Stomach (tissue), 9 donors: ENCODE measurements around the gene TRIM56. TPM values are rescaled to one million over a fixed set of nuclear protein-coding genes. Genes with fewer than 3 reads are reported as not detected.
"Not testable (repeated sequence)": the region's sequence is repeated elsewhere in the genome, so short reads cannot be mapped to it uniquely, and the experiment has no call there.

Source experiments
- DNase-seq, 2 donors: peaks; one replicate each; pipeline versions ENCODE4 v3.0.0 to v3.0.0-alpha.2; 2013 to 2019
- H3K27ac ChIP-seq, 5 donors: fragments of 200-600 bp in 4 of 5; sonication (generic) in 4 of 5; one replicate each; pipeline ENCODE4 v1.5.1; 2013 to 2019; ENCODE audit warnings: mild to moderate bottlenecking in 1 of 5, moderate library complexity in 1 of 5
- H3K27me3 ChIP-seq, 3 donors: fragments of 200-600 bp; sonication (generic); one replicate each; pipeline ENCODE4 v1.5.1; 2017 to 2019; ENCODE audit warnings: mixed run types in 1 of 3
- H3K36me3 ChIP-seq, 4 donors: fragments of 200-600 bp; sonication (generic); 1 replicate in 3 of 4; 2 replicates in 1 of 4; pipeline ENCODE4 v1.5.1; 2016 to 2019
- H3K4me1 ChIP-seq, 4 donors: fragments of 200-600 bp; sonication (generic); one replicate each; pipeline ENCODE4 v1.5.1; 2016 to 2019
- H3K4me3 ChIP-seq, 4 donors: fragments of 200-600 bp; sonication (generic) in 3 of 4; one replicate each; pipeline ENCODE4 v1.5.1; 2016 to 2019; ENCODE audit warnings: mild to moderate bottlenecking in 1 of 4
- H3K9me3 ChIP-seq, 4 donors: fragments of 200-600 bp; sonication (generic); one replicate each; pipeline ENCODE4 v1.5.1; 2016 to 2019
- CTCF ChIP-seq, 7 experiments: fragments of 450-650 bp in 4 of 7; fragments of 200-600 bp in 3 of 7; sonication (generic) in 3 of 7; IDR thresholded peaks; one replicate each; pipeline ENCODE4 v1.5.1; 2016 to 2019; ENCODE audit warnings: antibody characterized with exemption in 7 of 7, control low read depth in 2 of 7, mild to moderate bottlenecking in 1 of 7
- EP300 ChIP-seq: sonication (generic); formaldehyde crosslinking; IDR thresholded peaks from one replicate; pipeline ENCODE4 v1.6.1; 2017; ENCODE audit warnings: antibody characterized with exemption
- POLR2A ChIP-seq, 4 donors: fragments of 450-650 bp; IDR thresholded peaks; one replicate each; pipeline ENCODE4 v1.6.1; 2016; ENCODE audit warnings: antibody characterized with exemption in 4 of 4, control low read depth in 2 of 4, mild to moderate bottlenecking in 1 of 4, moderate library complexity in 1 of 4
- POLR2AphosphoS5 ChIP-seq, 3 donors: sonication (generic); formaldehyde crosslinking; IDR thresholded peaks; one replicate each; pipeline ENCODE4 v1.6.1; 2016; ENCODE audit warnings: antibody characterized with exemption in 3 of 3
- WGBS, 5 donors: extraction: QIAGEN DNeasy Blood & Tissue Kit in 3 of 5; methylation state at CpG; one replicate each; pipeline versions ENCODE4 v1.1.5 to v1.1.7; 2013 to 2018; 5-methylcytosine and 5-hydroxymethylcytosine counted together
- intact Hi-C: fragments of 100-400 bp; cut with DNase I; formaldehyde crosslinking; loops from one replicate; pipeline ENCODE4 v1.15.1; 2023; ENCODE audit warnings: low total_unique reads
- polyA plus RNA-seq, 3 donors: library from polyadenylated mRNA; stranded (reverse); fragments of 200-250 nt; gene quantifications; one replicate each; pipeline ENCODE4 v1.2.3, GENCODE V29; 2013
- total RNA-seq, 5 donors: library from RNA; depleted of rRNA; stranded (reverse); fragments of >200 nt; gene quantifications; one replicate each; pipeline versions ENCODE4 v1.1.0 to v1.2.3, GENCODE V29; 2014 to 2016
- donor health status: healthy with polysubstance abuse.
- donor health status: Bipolar disorder and iron deficiency.
- donor health status: healthy.

The TRIM56 gene
- total and polyA plus RNA-seq, 8 donors, result 7.5 to 41.1 (median 17.5) TPM

- 53 to 69% (median 65%) methylated on average over 4 to 7 of the region's 7 CpGs for WGBS, 5 donors
Measured at GRCh38 chr7:101108961-101109360, 23.7 kb downstream of the TRIM56 start.

GRCh38 chr7:101109368-101109767 lies 24.1 kb downstream of the TRIM56 start:
- TF ChIP-seq POLR2AphosphoS5 (IDR thresholded peaks at IDR 0.05) (no peak), CTCF (IDR thresholded peaks at IDR 0.05) (no peak), POLR2A (IDR thresholded peaks at IDR 0.05) (no peak)
- H3K9me3 ChIP-seq, result no peaks in the 10 kb centered on the region
- peaks cover 0 to 7% (median 0%) of the 10 kb centered on the region in 4 donors for H3K4me1 ChIP-seq
- no peak overlapping the region for H3K4me3 ChIP-seq
- intact Hi-C loops, result no loop called here
- no peaks in the 10 kb centered on the region for H3K36me3 ChIP-seq
- H3K27ac ChIP-seq, result peak overlapping the region in 1 of 5 donors; percentile 28
- WGBS, 5 donors, result 71 to 88% (median 77%) methylated on average over 6 of the region's 6 CpGs
- H3K27me3 ChIP-seq, result peaks cover 0 to 11% (median 0%) of the 10 kb centered on the region in 3 donors
- DNase-seq, result no peak

More at GRCh38 chr7:101108961-101109360, 23.7 kb downstream of the TRIM56 start:
- Histone ChIP-seq H3K4me1 (peaks cover 0 to 8% (median 0%) of the 10 kb centered on the region in 4 donors), H3K4me3 (no peak overlapping the region), H3K27ac (peak overlapping the region in 3 of 5 donors; percentile 26 to 42 (median 28)), H3K9me3 (no peaks in the 10 kb centered on the region), H3K36me3 (no peaks in the 10 kb centered on the region), H3K27me3 (peaks cover 0 to 14% (median 0%) of the 10 kb centered on the region in 3 donors)
- no peak for TF ChIP-seq POLR2AphosphoS5 (IDR thresholded peaks at IDR 0.05)
- no peak for DNase-seq
- intact Hi-C loops, result no loop called here

GRCh38 chr7:101111261-101111660 lies 26.0 kb downstream of the TRIM56 start:
- H3K9me3 ChIP-seq, result no peaks in the 10 kb centered on the region
- 83 to 94% (median 88%) methylated on average over 4 to 5 of the region's 5 CpGs for WGBS, 5 donors
- H3K27ac ChIP-seq, result peak overlapping the region in 4 of 5 donors; percentile 40 to 64 (median 50)
- no peak for DNase-seq
- TF ChIP-seq CTCF (IDR thresholded peaks at IDR 0.05), result no peak
- no peak for TF ChIP-seq POLR2AphosphoS5 (IDR thresholded peaks at IDR 0.05)
- no peak for TF ChIP-seq POLR2A (IDR thresholded peaks at IDR 0.05)
- no peak for TF ChIP-seq EP300
- no peaks in the 10 kb centered on the region for H3K4me1 ChIP-seq
- no peaks in the 10 kb centered on the region for H3K27me3 ChIP-seq
- intact Hi-C loops, result no loop called here
- H3K4me3 ChIP-seq, result no peak overlapping the region
- H3K36me3 ChIP-seq, result no peaks in the 10 kb centered on the region

- peak; percentile 44 to 62 (median 50) for TF ChIP-seq POLR2AphosphoS5 (IDR thresholded peaks at IDR 0.05)
- no peak for TF ChIP-seq POLR2A (IDR thresholded peaks at IDR 0.05)
- intact Hi-C loops, result no loop called here
- DNase-seq, result peak in 1 of 2 donors; percentile 62
- Histone ChIP-seq H3K4me3 (no peak overlapping the region), H3K36me3 (no peaks in the 10 kb centered on the region), H3K4me1 (no peaks in the 10 kb centered on the region), H3K27me3 (no peaks in the 10 kb centered on the region), H3K9me3 (no peaks in the 10 kb centered on the region), H3K27ac (peak overlapping the region in 4 of 5 donors; percentile 40 to 64 (median 50))
- 61 to 70% (median 66%) methylated on average over 10 to 11 of the region's 11 CpGs for WGBS, 5 donors
Measured at GRCh38 chr7:101112233-101112632, 27.0 kb downstream of the TRIM56 start.

GRCh38 chr7:101113140-101113539 lies 27.9 kb downstream of the TRIM56 start:
- H3K36me3 ChIP-seq, DNase-seq, H3K9me3 ChIP-seq, H3K4me3 ChIP-seq, intact Hi-C loops, H3K4me1 ChIP-seq, H3K27me3 ChIP-seq: not testable (repeated sequence)
- peak overlapping the region in 2 of 5 donors; percentile 23 to 26 for H3K27ac ChIP-seq
- 90 to 96% (median 93%) methylated on average over 7 of the region's 7 CpGs for WGBS, 5 donors

- no peak overlapping the region for H3K4me3 ChIP-seq
- TF ChIP-seq POLR2AphosphoS5 (IDR thresholded peaks at IDR 0.05) (no peak), POLR2A (IDR thresholded peaks at IDR 0.05) (no peak), CTCF (IDR thresholded peaks at IDR 0.05) (no peak), EP300 (no peak)
- no peaks in the 10 kb centered on the region for H3K27me3 ChIP-seq
- no peak overlapping the region for H3K27ac ChIP-seq
- H3K4me1 ChIP-seq, result peaks cover 0 to 11% (median 4%) of the 10 kb centered on the region in 4 donors
- 77 to 87% (median 79%) methylated on average over 11 of the region's 11 CpGs for WGBS, 5 donors
- H3K9me3 ChIP-seq, result no peaks in the 10 kb centered on the region
- no peak for DNase-seq
- intact Hi-C loops, result no loop called here
- no peaks in the 10 kb centered on the region for H3K36me3 ChIP-seq
Measured at GRCh38 chr7:101113836-101114235, 28.6 kb downstream of the TRIM56 start.
